Fibroblast of skin of left quadriceps (primary cell): ENCODE measurements around the gene DLG1.

Experiments
- DNase-seq, 2 experiments: peaks; one replicate each; pipeline ENCODE4 v3.0.0-alpha.2; 2013; ENCODE audit warnings: low read depth in 2 of 2

Gene DLG1

DNA sequence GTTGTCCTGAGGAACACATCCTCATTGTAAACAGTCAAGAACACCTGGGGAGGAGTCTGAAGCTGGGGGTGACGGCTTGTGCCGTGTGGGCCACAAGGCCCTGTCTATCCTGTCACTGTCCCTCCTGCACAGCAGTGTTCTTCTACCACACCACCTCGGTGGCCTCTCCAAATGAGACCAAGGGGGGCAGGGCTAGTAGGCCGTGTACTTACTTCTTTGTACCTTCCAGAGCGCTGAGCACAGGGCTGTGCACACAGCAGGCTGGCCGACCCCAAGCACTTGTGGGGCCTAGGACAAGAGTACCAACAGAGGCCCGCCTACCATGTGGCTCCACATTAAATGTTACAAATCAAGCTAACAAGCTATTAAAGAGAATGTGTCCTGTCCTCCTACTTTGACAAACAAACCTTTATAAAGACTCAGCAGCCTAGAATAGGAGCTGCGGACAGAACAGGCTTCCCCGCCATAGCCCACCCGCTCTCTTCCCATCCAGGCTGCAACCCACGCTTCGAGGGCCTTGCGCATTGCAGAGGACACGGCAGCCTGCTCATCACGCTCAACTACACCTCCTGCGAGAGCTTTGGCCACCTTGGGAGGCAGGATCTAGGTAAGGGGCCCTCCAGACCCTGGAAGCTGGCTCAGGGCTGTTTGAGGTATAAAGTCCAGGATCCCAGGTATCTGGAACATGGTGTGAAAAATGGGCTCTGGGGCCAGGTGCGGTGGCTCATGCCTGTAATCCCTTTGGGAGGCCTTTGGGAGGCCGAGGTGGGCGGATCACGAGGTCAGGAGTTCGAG, 299.2 kb downstream of the DLG1 start:
- no peak for DNase-seq

DNA sequence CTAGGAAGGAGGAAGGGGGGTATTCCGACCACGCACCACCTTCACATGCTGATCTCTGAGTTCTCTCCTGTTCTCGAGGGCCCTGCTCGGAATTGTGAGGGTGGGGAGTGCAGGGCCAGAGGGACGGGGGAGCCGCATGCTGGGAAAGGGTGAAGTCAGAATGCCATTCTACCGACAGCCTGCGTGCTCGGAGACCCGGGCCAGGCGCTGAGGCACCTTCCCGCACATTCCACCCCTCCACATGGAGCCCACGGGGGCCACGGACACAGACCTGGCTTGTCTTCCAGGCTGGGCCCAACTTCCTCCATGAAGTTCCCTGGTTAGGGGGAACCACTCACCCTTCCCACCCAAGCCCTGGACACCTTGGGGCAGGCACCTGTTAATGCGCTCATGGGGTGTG, 301.1 kb downstream of the DLG1 start:
- no peak for DNase-seq

GRCh38 chr3:196996454-196997265, 301.8 kb downstream of the DLG1 start:
- DNase-seq, result no peak

- no peak for DNase-seq
Measured at GRCh38 chr3:196995646-196996355, 302.6 kb downstream of the DLG1 start.

GRCh38 chr3:196995027-196995426, 303.4 kb downstream of the DLG1 start:
- DNase-seq, result no peak

DNA sequence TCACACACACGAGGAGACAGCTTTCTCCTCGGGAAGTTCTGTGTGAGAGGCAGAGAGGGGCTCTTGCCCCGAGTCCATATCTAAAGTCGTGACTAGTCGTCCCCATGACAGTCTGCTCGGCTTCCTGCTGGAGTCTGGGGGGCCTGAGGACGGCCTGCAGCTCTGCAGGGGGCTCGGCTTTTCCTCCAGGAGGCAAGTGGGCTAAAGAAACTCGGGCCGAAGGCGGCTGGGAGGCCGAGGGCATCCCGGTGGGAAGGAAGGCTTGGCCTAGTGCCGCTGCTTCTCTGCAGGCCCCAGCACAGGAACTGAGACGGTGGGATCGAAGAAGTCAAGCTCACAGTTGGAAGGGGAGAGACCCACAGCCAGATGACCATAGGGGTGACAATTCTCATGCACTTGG, 304.4 kb downstream of the DLG1 start:
- no peak for DNase-seq
